Fibroblast of upper back skin (primary cell): ENCODE measurements around the gene ITGB2.

Experiments
- DNase-seq: peaks from one replicate; pipeline ENCODE4 v3.0.0-alpha.2; 2013

Gene ITGB2

GRCh38 chr21:44907966-44908895 lies 12.5 kb downstream of the ITGB2 start:
- DNase-seq = peak; percentile 22

- DNase-seq = no peak
Measured at GRCh38 chr21:44907225-44907965, 13.3 kb downstream of the ITGB2 start.

DNA sequence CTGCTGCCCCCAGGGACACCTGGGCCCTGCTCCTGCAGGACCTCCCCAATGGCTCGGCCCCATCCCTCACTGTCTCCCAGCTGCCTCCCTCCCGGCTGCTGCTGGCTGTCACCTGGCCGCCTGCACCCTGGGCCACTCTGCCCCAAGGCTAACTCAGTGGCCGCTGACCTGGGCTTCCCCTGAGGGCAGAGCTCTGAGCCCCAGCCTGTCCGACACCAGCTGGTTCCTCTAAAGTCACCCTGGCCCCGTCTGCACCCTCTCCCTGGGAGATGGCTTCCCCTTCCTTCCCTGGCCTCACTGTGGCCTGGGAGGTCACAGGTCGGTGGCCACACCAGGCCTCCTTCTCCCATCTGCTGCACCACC lies 15.0 kb downstream of the ITGB2 start:
- DNase-seq = no peak

DNA sequence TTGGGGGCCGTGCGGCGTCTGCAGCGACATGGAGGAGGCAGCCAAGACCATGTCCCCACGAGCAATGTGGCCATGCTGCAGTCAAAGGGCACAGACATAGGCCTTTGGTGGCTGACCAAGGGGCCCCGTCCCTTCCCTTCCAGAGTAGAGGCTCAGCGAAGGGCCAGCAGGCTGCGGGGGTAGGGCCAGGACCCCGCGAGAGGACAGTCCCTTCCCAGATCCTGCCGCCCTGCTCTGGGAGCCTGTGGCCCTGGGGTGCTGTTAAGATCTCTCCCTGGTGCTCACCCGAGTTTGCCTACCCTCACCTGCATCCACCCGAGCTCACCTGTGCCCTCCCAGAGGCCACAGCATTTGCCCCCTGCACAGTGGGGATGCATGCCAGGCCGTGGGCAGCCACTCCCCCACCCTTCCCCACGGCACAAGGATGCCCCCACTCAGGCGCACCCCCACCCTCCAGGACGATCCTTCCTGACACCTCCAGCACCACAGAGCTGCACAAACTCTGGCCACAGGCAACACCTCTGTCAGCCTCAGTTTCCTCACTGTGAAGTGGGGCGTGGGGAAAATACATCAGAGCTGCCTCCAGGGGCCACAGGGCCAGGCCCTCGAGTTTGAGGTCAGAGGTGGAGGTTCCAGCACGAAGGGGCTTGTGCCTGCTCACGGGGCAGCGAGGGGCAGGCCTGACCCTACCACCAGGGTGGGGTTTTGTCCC lies 15.5 kb downstream of the ITGB2 start:
- DNase-seq = no peak

DNA sequence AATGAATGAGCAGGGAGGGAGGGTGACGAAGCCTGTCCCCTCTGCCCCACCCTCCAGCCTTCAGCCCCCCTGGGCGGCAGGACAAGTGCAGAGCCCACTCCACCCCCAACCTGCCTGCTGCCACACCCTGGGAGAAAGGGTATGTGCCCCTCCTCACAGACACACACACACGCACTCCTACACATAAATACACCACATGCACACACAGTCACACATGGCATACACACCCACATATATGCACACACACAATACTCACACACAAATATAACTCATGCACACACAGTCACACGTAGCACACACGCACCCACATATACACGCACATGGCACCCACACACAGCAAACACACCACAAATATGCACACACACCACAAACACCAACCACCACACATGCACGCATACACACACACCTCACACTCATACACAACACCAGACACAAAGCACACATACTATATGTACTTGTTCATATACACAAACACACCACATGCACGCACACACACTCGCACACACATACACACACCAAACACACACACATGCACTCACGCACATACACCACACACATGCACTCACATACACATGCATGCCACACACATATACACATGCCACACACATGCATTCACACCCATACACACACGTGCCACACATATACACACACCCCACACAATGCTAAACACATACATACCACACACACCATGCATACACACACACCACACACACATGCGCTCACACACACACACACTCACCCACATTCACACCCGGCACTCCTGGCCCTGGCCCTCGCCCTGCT lies 16.4 kb downstream of the ITGB2 start:
- no peak for DNase-seq

DNA sequence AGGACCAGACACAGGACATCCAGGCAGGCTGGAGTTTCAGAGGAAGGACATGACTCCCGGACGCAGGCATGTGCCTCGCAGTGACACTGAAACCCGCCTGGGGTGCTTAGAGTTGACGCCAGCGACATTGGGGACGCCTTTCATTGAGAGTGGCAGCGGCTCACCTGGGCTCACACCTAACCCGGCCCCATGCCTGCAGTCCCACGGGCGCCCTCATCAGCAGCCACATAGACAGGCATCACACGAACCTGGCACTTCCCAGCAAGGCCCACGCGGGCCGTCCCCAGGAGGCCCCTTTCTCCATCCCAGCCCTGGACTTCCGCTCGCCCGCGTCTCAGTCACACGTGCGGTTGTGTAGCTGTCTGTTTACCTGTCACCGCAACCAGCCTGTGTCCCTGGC lies 17.0 kb downstream of the ITGB2 start:
- DNase-seq = no peak

DNA sequence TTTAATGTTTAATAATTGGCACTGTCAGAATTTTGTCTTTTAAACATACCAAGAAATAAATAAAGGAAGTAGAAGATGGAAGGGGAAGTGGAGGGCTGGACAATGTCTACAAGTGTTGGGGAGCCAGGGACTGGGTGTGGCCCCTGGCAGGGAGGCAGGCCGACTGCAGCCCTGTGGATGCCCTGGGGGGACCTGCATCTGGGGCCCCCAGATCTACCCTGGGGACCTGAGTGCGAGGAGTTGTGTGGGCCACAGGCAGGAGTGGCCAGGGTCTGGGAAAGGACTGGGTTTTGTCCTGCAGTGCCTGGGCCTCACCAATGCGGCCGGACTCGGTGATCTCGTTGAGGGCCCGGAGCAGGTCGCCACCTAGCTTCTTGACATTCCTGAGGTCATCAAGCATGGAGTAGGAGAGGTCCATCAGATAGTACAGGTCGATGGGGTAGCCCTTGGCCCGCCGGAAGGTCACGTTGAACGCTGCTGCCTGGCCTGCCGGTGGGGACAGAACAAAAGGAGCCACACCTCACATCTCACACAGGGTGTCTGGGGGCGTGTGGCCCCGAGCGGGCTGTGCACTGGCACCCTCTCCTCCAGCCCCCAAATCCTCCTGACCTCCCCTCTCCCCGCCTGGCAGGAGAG lies 17.5 kb downstream of the ITGB2 start:
- DNase-seq = no peak

DNA sequence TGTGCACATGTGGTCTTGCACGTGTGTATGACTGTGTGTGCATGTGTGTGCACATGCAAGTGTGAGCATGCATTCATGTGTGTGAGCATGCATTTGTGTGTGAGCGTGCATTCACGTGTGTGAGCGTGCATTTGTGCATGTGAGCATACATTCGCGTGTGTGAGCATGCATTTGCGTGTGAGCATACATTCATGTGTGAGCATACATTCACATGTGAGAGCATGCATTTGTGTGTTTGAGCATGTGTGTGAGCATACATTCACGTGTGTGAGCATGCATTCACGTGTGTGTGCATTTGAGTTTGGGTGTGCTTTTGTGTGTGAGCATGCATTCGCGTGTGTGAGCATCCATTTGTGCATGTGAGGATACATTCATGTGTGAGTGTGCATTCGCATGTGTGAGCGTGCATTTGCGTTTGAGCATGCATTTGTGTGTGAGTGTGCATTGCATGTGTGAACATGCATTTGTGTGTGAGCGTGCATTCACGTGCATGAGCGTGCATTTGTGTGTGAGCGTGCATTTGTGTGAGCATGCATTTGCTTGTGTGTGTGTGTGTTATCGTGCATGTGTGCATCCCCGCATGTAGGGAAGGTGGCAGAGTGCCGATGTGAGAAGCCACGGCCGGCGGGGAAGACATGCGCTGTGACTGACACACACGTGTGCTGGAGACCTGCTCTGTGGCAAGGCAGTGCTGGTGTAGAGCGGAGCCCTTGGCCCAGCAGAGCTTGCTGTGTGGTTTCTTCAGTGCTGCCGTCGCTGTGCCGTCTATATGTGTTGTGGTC lies 18.2 kb downstream of the ITGB2 start:
- DNase-seq = no peak

DNA sequence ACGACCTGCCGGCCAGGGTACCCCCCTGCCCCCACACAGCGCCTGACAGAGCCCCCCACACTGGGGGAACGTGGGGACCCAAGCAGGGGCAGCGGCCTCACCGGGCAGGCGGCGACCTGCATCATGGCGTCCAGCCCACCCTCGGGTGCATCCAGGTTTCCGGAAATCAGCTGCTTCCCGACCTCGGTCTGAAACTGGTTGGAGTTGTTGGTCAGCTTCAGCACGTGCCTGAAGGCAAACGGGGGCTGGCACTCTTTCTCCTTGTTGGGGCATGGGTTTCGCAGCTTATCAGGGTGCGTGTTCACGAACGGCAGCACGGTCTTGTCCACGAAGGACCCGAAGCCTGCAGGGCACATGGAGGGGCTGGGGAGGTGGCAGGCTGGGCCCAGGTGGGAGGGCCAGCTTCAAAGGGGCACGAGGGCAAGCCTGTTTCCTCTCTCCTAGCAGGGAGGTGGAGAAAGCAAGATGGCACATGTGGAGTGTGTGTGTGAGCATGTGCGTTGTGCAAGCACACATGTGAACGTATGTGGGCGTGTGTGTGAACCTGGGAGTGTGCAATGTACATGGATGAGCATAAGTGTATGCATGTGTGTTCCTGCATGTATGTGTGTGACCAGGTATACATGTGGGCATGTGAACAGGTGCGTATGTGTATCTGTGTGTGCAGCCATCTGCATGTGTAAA lies 19.2 kb downstream of the ITGB2 start:
- no peak for DNase-seq

DNA sequence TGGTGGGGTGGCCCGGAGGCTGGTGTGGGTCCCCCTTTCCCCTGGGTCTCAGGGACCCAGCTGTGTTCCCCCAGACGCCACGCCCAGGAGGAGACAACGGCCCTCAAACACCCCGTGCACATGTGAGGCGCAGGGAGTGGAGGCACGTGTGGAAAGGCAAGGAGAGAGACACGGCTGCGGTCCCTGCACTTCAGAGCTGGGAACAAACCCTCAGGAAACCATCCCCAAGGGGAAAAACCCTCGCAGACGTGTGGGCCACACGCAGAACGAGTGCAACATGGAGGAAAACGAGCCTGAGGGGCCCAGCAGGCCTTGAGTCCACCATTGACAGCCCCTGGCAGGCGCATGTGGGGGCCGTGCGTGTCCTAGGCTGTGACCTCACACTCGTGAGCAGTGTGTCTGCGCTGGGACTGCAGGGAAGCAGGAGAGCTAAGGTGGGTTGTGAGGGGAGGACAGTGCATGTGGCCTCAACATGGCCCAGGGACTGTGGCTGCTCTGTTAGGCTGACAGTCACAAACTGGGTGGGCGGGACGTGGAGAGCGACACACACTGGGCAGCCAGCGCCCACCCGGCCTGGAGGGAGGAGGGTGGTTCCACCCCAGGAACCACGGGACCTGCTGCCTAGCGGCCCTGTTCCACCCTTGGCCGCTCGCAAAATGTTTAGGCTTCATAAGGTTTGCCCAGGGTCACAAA lies 20.0 kb downstream of the ITGB2 start:
- no peak for DNase-seq

DNA sequence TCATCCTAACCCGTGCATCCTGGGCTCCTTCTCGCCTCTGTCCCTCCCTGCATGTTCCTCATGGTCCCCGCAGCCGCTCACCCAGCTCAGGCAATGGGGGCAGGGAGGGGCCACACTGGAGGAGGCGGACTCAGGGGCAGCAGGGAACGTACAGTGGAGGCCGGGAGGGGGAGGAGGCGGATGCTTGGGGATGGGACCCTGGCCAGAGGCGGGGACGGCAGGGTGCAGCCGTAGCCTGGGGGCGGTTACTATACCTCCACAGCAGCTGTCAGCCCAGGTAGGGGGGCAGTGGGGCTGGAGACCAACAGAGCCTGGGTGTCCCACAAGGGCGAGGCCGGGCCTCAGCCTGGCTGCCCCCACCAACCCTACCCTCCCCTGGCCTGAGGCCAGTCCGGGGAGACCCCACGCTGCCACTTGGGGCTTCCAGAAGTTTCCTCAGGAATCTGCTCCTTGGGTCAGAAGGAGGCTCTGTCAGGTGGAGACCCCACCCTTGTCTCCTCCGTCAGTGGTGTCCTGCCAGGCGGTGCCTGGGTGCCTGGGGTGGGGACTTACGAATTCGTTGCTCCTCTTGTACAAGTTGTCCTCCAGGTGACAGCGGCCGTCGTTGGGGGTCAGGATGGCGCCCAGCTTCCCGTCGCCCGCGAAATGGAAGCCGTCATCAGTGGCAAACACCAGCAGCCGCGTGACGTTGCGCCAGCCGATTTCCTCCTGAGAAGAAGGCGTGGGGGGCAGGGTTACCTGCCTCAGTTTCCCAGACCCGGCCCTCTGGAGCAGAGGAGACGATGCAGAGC lies 20.7 kb downstream of the ITGB2 start:
- DNase-seq = no peak

- no peak for DNase-seq
Measured at GRCh38 chr21:44898851-44899767, 21.6 kb downstream of the ITGB2 start.

GRCh38 chr21:44898011-44898488 lies 22.6 kb downstream of the ITGB2 start:
- no peak for DNase-seq

DNA sequence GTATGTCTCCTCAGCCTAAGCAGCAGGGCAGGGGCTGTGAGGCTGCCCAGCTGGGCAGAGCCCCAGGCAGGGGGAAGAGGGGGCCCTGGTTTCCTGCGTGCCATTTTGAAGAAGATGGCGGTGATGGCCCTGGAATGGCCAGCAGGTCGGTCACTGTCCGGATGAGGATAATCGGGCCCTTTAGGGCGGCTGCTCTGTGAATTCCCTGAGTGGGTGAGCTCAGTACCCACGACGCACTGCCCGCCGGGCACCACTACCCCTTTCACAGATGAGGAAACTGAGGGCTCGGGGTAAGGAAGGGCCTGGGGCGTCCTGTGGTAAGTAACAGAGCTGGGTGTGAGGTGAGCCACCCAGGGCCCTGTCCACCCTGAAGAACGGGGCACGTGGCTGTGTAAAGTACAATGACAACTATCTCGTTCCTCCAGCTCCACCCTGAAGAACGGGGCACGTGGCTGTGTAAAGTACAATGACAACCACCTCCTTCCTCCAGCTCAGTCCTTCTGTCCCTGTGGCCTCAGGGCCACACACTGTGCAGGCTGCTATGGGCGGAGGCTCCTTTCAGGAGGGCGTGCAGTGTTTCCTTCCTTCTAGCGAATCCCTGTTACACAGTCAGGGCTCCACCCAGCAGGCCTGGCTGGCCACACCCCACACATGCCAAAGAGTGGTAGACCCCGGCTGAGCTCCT lies 23.2 kb downstream of the ITGB2 start:
- DNase-seq = no peak

DNA sequence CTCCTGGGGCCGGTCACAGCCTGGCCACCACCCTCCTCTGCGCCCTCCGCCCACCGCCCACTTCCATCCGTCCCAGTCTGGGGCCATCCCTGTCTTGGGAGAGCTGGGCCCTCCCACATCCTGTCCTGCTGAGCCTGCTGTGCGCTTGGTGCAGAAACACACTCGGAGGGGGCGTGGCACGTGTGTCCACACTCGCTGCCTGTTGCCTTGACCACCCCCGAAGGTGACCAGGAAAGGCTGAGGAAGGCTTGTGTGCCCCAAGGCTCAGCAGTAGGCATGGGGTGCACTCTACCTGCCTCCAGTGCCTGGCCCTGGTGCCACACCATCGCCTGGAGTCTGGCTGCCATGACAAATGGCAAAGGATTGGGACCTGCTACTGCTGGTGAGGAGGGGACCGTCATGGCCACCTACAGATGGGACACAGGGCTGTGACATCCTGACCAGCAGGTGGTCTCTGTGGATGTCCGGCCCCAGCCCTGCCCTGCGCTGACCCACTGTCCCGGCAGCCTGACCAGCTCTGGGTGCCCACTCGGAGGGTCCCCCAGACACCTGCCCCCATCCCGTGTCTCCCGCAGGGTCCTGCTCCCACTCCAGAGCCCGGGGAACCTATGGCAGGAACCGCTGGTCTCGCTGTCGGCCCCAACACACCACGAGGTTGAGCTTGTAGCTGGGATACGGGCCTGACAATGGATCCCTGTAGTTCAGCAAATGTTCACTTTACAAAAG lies 24.0 kb downstream of the ITGB2 start:
- no peak for DNase-seq

DNA sequence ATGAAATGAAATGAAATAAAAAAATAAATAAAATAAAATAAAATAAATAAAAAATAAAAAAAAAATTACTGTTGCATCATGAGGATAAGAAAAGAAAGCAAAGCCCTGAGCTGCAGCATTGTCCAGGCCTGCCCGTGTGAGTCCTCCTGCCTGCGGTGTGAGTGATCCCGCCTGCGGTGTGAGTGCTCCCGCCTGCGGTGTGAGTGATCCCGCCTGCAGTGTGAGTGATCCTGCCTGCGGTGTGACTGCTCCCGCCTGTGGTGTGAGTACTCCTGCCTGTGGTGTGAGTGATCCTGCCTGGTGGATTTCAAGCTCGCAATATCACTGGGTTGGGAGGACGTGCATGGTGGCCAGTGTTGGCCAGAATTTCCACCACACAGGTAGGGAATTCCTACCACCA lies 24.8 kb downstream of the ITGB2 start:
- no peak for DNase-seq
